HS-27A (cell line): ENCODE results near the gene ATP8A2.

Source experiments
- DNase-seq: peaks from one replicate; pipeline ENCODE4 v3.0.0-alpha.2; 2012; ENCODE audit warnings: low read depth, missing footprints

ATP8A2 gene

GRCh38 chr13:25384758-25385410, 13.1 kb downstream of the ATP8A2 start:
- DNase-seq = no peak

- no peak for DNase-seq
Observed at GRCh38 chr13:25391932-25392331, 20.2 kb downstream of the ATP8A2 start.

- no peak for DNase-seq
Observed at GRCh38 chr13:25394402-25395060, 22.8 kb downstream of the ATP8A2 start.

- DNase-seq = no peak
Observed at GRCh38 chr13:25397763-25398162, 26.0 kb downstream of the ATP8A2 start.

GRCh38 chr13:25400925-25401324, 29.2 kb downstream of the ATP8A2 start:
- DNase-seq = no peak

GRCh38 chr13:25401958-25402357, 30.2 kb downstream of the ATP8A2 start:
- no peak for DNase-seq

- no peak for DNase-seq
Observed at GRCh38 chr13:25406377-25406776, 34.6 kb downstream of the ATP8A2 start.

- no peak for DNase-seq
Observed at GRCh38 chr13:25409938-25410337, 38.2 kb downstream of the ATP8A2 start.

GRCh38 chr13:25415241-25415640, 43.5 kb downstream of the ATP8A2 start:
- no peak for DNase-seq

GRCh38 chr13:25417535-25417934, 45.8 kb downstream of the ATP8A2 start:
- no peak for DNase-seq

- no peak for DNase-seq
Observed at GRCh38 chr13:25420161-25420560, 48.4 kb downstream of the ATP8A2 start.

GRCh38 chr13:25421612-25422011, 49.8 kb downstream of the ATP8A2 start:
- no peak for DNase-seq

GRCh38 chr13:25422153-25422552, 50.4 kb downstream of the ATP8A2 start:
- DNase-seq = no peak

GRCh38 chr13:25423831-25424230, 52.1 kb downstream of the ATP8A2 start:
- no peak for DNase-seq

GRCh38 chr13:25429466-25429865, 57.7 kb downstream of the ATP8A2 start:
- DNase-seq = no peak

GRCh38 chr13:25432691-25433090, 60.9 kb downstream of the ATP8A2 start:
- DNase-seq = no peak

- no peak for DNase-seq
Observed at GRCh38 chr13:25440061-25440460, 68.3 kb downstream of the ATP8A2 start.

GRCh38 chr13:25446261-25446660, 74.5 kb downstream of the ATP8A2 start:
- DNase-seq = no peak

GRCh38 chr13:25447396-25447795, 75.6 kb downstream of the ATP8A2 start:
- no peak for DNase-seq

GRCh38 chr13:25453850-25454365, 82.1 kb downstream of the ATP8A2 start:
- no peak for DNase-seq

GRCh38 chr13:25455146-25455545, 83.4 kb downstream of the ATP8A2 start:
- no peak for DNase-seq

- DNase-seq = no peak
Observed at GRCh38 chr13:25457566-25457965, 85.8 kb downstream of the ATP8A2 start.

- DNase-seq = no peak
Observed at GRCh38 chr13:25462301-25463125, 90.7 kb downstream of the ATP8A2 start.
